H4 (cell line): ENCODE results near the gene MCM9. TPM values are rescaled to one million over a fixed set of nuclear protein-coding genes. Genes with fewer than 3 reads are reported as not detected.

Source experiments
- DNase-seq: peaks from one replicate; pipeline ENCODE4 v3.0.0-alpha.2; 2015; ENCODE audit warnings: low spot score
- total RNA-seq: library from RNA; depleted of rRNA; stranded (reverse); fragments of >200 nt; shearing (Covaris generic); gene quantifications from 2 replicates; pipeline ENCODE4 v1.2.3, GENCODE V29; 2014; rRNA removed

The MCM9 gene
- 2.5 and 3.7 TPM in 2 replicates for total RNA-seq

GRCh38 chr6:118934461-118935330, at the start of gene MCM9:
Gene MCM9 (minus strand): TSS chr6:118935159. CDS start chr6:118931723, 3,436 bp downstream.
- peak; percentile 43 for DNase-seq

- no peak for DNase-seq
Observed at GRCh38 chr6:118984342-118984741, 49.4 kb upstream of the MCM9 start.

DNA sequence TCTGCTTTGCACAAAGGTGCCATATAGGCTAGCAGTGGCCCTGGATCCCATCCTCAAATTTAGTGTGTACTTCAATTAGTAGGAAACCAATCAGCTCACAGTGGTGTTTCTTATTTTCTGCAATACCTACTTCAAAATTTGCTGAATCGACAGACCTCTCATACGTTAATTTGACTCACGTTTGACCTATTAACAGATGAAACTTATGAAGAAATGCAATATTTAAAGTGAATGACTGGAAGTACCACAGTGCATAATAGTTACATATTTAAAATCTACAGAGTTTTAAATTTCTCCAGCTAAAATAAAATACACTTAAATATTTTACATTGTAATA, 47.6 kb upstream of the MCM9 start:
- DNase-seq, result no peak

DNA sequence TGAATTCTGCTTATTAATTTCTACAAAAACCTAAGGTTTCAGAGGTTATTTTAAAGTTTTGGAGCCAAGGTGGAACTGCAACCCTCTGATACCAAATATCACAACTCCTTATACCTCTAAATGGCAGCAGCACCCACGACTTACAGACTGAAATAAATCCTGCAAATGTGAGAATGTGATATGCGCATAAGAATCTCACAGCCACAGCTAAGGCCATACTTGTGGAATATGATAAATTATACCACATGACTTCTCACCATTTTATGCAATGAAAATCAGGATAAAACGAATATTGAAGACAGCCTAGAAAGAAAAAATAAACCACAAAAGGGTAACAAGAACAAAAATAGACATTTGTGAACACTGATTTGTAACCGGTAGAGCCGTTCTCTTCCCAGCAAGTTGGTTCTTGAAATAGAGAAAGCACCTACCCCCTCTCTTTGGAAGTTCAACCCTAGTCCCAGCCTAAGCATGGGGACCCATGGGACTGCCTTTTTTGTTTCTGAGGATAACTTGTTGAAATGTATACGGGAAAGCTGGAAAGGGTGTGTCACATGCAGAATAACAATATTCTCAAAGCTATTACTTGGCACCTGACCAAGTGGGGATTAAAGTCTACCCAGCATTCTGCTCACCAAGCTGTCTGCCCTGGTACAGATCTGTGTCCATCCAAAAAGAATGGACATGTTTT, 47.1 kb upstream of the MCM9 start:
- no peak for DNase-seq

GRCh38 chr6:118980063-118980462, 45.1 kb upstream of the MCM9 start:
- DNase-seq, result no peak

GRCh38 chr6:118974790-118975189, 39.8 kb upstream of the MCM9 start:
- no peak for DNase-seq

- no peak for DNase-seq
Observed at GRCh38 chr6:118971682-118972081, 36.7 kb upstream of the MCM9 start.

DNA sequence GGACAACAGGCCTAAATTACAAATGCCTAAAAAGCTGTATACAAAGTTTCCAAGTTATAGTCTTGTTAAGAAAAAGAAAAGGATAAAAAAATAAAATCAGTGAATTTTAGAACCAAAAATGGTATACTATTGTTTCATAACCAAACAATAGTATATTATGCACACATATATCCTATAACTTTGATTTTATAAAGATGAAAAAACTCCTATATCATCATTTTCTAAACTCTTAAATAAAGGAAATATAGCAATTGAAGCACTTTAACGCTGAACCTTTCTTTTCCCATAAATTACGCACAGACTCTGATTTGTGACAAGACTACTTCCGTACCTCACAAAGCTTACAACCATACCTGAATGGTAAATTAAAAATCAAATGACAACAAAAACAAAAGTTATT, 35.9 kb upstream of the MCM9 start:
- DNase-seq, result no peak

DNA sequence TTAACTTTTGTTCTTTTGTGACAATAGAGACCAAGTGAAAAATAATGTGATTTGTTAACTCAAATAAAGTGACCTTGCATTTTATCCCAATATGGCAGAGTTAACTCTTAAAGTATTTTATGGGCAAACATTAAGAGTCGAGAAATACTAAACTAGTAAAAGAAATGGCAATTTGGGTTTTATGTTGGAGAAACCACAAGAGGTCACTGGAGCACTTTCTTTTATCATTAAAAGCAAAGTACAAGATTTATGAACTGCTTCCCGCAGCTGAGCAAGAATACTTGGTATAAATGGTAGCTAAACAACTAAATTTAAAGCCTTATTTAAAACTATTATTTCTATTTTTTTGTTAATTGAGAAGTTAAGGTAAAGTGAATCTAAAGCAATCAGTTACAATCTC, 33.5 kb upstream of the MCM9 start:
- no peak for DNase-seq

DNA sequence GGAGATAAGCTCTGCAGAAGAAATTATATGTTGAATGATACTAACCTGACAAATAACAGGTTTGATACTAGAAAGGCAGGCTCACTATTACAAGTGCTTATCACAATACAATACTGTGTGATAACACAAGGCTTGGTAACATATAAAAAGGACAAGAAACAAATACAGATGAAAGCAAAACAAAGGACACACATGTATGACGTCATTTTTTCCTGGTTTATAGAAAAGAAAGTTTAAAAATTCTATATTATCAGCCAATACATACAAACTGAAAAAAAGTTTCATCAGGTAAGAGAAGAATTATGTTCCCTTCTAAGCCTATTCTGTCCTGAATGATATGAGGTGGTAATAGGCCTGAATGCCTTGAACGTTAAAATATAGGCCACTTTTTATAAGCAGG, 32.3 kb upstream of the MCM9 start:
- DNase-seq, result no peak

GRCh38 chr6:118965843-118966370, 30.9 kb upstream of the MCM9 start:
- no peak for DNase-seq

- DNase-seq, result no peak
Observed at GRCh38 chr6:118965371-118965770, 30.4 kb upstream of the MCM9 start.

GRCh38 chr6:118963003-118963402, 28.0 kb upstream of the MCM9 start:
- no peak for DNase-seq

GRCh38 chr6:118959903-118960302, 24.9 kb upstream of the MCM9 start:
- DNase-seq, result no peak

DNA sequence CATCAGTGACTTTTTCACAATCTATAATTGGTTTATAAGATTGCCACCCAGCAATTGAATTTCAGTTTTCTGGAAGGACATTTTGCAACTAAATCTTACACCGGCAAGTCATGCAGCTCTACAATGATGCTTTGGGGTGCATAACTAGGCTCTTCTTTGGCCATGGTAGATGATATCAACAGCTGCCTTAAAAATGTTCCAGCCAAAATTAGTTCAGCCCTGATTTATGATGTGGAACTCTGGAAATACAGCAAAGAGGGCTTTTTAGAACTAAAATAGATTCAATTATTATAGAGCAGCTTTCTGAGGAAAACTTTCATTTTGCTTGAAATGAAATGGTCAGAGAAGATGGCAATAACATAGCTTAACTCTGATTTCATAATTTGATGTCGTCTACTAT, 18.4 kb upstream of the MCM9 start:
- DNase-seq, result no peak

DNA sequence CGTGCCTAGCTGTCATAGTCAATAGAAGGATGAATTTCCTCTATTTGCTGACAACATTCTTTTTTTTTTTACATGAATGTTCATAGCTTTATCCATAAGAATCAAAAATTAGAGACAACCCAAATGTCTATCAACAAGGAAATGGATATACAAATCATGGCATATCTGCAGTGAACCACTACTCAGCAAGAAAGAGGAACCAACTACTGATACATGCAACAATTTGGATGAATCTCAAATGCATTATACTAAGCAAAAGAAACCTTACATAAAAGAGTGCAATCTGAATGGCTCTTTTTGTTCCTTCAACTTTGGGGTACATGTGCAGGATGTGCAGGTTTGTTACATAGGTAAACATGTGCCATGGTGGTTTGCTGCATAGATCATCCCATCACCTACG, 17.7 kb upstream of the MCM9 start:
- DNase-seq, result no peak

GRCh38 chr6:118945217-118945616, 10.3 kb upstream of the MCM9 start:
- DNase-seq, result no peak

- DNase-seq, result no peak
Observed at GRCh38 chr6:118940770-118941169, 5.8 kb upstream of the MCM9 start.

DNA sequence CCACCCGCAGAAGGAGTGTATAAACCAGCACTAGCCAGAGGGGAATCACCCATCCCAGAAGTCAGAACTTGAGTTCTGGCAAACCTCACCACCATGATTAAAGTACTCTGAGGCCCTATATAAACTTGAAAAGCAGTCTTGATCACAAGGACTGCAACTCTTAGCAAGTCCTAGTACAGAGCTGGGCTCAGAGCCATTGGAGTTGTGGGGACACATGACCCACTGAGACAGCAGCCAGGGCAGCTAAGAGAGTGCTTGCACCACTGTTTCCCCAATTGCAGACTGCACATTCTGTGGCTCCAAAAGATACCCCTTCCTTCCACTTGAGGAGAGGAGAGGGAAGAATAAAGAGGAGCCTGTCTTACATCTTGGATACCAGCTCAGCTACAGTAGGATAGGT, 4.7 kb upstream of the MCM9 start:
- no peak for DNase-seq

DNA sequence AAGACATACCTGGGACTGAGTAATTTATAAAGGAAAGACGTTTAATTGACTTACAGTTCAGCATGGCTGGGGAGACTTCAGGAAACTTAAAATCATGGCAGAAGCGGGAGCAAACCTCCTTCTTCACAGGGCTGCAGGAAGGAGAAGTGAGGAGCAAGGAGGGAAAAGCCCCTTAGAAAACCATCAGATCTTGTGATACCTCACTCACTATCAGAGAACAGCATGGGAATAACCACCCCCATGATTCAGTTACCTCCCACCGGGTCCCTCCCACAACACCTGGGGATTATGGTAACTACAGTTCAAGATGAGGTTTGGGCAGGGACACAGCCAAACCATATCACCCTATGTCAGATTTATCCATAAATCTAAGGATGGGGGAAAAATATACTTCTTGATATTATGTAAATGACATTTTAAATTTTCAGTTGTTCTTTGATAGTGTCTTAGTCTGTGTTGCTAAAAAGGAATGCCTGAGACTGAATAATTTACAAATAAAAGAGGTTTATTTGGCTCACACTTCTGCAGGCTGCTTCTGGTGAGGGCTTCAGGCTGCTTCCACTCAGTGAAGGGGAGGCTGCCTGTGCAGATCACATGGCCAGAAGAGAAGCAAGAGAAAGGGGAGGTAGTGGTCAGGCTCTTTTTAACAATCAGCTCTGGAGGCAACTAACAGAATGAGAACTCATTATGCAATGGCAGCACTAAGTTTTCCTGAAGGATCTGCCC, 1.2 kb upstream of the MCM9 start:
- no peak for DNase-seq

DNA sequence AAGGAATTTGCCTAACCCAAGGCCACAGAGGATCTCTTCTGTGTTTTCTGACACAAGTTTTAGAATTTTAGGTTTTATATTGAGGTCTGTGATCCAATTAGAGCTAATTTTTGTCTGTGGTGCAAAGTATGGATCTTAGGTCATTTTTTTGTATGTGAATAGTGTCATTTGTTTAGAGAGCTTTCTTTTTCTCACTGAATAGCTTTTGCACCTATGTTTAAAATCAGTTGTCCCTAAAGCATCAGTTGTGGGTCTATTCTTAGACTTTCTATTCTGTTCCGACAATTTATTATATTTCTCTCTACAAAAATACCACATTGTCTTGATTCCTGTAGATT, 341 bp upstream of the MCM9 start:
- DNase-seq, result no peak

DNA sequence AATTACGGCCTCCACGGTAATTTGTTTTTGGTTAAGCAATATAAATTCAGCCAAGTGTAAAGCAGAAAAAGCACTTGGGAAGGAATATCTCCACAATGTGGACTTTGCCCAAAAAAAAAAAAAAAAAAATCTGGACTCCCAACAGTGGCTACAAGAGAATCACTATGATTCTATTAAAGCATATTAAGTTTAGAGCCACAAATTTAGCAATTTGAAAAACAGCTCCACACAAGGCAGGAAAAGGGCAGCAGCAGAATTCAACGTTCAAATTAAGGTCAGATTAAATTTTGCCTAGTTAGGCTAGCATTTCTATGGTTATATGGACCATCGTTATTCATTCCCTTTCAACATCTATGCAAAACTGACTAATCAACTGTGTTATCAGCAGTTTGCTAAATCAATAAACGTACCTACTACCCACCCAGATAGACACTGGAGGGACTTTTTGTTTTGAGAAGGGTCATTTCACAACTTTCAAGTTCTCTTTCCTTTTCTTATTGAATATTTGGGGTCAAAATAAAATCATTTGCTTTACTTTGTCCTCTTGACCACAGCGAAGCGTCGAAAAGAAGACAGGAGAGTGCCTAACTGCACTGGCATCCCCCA, 1.0 kb downstream of the MCM9 start:
- DNase-seq, result no peak
